GM18870 (cell line): ENCODE data around the gene GPR107.

Source experiments
- ATAC-seq: cut with Tn5 transposase; IDR thresholded peaks from one replicate; pipeline ENCODE4 v1.9.1; 2021; ENCODE audit warnings: moderate library complexity; ENCODE audit not compliant: unreplicated experiment

The GPR107 gene

GRCh38 chr9:130027533-130028365 is 26.0 kb upstream of the GPR107 start:
- ATAC-seq: no peak

DNA sequence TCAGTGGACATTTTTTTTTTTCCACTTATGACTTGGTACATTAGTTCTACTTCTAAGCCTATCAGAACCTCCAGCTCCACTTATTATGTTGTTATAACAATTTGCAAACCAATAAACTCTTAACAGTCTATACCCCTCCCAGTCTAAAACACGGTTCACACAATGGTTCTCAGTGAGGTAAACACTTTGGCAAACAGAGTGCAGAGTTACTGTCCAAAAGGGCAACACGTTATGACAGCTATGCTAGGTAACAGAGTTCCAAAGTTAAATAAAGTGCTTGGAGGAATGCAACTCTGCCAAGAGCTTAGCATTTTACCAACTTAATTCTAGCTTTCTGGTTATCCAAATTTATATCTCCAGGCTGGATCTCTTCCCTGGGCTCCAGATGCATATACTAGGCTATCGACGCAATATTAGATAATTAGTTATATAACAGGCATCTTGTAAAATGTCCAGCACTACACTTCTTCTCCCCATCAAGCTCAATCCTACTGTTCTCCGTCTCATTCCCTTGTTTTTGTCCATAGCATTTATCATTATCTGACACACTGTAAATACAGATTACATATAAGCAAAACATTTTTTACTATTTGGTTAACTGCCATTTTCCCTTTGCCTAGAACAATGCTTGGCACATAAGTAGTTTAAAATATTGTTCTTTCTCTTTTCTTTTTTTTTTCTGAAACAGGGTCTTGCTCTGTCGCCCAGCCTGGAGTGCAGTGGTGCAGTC is 25.0 kb upstream of the GPR107 start:
- ATAC-seq: no peak

DNA sequence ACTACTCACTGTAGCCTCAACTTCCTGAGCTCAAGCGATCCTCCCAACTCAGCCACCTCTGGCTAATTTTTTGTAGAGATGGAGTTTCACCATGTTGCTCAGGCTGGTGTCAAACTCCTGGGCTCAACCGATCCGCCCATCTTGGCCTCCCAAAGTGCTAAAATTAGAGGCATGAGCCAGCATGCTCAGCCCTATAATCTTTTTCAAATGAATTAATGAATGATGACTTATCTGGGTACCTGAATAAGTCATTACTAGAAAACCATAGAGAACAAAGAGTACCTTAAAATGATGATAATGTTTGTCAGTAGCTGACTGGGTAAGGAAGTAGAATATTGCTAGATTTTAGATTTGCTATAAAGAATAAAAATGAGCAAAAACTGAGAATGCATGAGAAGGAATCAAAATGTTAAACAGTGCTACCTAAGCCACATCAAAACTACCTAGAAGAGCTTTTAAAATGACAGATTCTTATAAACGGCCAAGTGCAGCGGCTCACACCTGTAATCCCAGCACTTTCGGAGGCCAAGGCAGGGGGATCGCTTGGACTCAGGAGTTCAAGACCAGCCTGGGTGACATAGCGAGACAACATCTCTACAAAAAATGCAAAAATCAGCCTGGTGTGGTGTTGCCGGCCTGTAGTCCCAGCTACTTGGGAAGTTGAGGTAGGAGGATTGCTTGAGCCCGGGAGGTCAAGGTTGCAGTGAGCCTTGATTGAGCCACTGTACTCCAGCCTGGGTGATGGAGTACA is 24.3 kb upstream of the GPR107 start:
- ATAC-seq: peak; percentile 30

DNA sequence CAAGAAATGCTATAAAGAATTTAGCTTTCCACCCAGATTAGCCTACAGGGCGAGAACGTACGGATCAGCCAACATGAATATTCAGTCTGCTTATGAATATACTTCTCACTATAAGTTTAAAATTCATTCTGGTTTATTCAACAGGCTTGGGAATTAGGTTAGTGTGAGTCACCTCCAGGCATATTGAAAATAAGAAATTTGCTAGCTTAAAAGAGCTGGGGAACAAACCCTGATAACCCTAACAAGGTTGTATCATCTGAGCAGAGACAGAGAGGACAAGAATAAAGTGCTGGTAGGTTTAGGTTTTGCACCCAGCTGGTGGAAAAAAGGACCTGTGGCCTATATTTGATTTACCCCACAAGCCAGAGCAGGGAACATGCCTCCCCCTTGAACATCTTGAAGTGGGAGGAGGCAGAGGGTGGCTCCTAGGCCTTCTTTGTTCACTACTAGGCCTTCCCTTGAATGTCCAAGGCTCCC is 23.0 kb upstream of the GPR107 start:
- no peak for ATAC-seq

- ATAC-seq: no peak
These were observed 19.1 kb upstream of the GPR107 start for GRCh38 chr9:130034570-130034969.

- ATAC-seq: no peak
These were observed 17.6 kb upstream of the GPR107 start for GRCh38 chr9:130036099-130036498.

DNA sequence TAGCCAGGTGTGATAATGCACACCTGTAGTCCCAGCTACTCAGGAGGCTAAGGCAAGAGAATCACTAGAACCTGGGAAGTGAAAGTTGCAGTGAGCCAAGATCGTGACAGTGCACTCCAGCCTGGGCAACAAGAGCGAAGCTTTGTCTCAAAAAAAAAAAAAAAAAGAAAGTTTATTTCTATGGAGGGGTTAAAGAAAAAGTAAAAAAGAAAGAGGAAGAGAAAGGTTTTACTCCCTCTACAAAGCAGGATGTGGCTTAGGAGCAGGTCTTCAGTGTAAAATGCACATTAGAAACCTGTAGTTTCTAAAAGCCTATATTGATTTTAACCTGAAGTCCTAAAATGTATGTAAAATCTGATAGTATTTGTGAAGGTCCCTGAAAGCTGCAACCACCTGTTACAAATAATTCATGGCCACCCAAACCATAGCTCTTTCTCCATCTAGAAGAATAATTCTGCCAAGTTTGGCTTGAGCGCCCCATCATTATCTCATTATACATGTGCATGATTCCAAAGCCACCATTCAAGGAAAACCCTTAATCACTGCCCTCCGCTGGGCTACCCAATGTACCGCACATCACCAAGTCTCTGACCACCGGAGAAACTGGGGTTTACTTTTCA is 14.1 kb upstream of the GPR107 start:
- ATAC-seq: no peak

GRCh38 chr9:130040984-130041647 is 12.6 kb upstream of the GPR107 start:
- no peak for ATAC-seq

DNA sequence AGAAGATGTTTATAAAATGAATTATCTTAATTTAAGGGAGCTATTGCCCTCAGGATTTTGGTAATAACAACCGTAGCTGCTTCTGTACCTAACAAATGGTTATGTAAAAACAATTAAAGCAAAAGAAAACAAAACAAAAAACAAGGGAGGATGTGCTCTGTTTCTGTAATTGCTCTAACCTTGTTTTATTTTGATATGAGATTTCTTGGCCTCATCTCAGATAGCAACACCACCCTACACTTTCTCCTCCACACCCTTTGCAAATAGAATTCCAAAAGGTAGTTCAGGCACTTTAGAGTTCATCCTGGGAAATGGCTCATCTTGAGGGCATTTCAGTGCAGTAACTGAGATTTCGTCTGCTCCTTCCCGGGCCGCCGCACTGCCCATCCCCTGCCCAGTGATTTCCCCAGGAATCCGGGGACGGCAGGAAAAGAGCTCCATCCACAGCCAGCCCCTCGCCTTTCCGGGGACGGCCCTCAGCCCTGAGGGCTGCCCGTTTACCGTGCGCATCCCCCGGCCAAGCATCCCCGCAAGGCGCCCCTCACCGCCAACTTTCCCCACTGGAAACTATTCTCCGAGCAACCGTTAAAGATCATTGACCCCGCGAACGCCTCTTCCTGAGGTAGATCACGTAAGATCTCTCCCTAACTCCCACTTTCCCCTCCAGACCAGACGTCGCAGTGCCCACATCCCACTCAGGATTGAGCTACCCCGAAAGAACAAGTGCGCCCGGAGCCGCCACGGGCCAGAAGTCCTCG is 11.9 kb upstream of the GPR107 start:
- no peak for ATAC-seq

DNA sequence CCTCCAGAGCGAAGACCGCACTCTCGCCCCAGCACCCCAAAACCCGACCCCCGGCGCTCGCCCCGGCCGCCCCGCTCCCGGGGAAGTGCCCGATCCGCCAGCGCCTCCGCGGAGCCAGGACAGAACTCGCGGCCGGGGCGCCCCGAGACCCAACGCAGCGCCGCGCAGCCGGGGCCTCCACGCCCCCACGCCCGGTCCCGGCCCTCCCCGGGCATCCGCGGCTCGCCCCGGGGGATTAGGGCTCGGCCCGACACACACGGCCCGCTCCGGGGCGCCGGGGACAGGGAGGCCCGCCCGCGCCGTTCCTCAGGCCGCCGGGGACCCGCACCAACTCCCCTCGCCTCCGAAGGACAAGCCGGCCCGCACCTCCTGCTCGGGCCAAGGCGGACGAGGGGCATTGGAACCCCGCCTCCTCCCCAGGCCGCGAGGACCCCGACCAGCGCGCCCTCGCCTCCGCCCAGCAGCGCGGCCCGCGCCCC is 11.3 kb upstream of the GPR107 start:
- ATAC-seq: no peak

DNA sequence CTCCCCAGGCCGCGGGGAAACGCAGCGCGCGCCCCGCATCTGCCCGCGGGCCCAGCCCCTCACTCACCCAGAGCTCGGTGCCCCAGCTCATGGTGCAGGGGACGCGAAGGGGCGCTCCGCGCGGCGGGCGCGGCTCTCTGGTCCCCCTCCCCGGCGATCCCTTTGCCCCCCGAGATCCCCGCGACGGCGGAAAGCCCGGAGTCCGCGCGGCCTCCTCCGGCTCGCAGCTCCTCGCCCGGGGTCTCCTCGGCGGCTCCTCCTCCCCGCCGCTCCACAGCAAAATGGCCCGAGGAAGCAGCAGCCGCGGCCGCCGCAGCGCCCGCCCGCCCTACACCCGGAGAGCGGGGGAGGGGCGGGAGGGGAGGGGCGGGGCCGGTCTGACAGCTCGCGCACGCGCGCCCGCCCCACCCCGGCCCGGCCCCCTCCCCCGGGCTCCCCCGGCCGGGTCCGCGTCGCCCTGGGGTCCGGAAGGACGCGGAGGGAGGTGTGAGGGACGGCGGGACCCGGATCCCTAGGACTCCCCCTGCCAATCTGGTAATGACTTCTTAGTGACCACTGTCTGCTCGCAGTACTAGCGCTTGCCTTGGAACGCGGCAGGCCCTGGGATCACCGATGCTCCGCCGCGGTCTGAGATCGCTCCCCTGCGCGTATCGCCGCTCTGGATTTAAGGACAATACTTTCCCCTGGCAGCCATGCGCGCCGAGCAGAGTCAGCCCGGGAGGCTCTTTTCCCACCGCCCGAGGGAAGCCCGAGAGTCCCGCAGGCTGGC is 10.6 kb upstream of the GPR107 start, which contains the start of gene FNBP1:
Gene FNBP1 (minus strand): TSS at position 305 of the 769 bp plus-strand sequence. CDS start 214 bp downstream, at position 91.
- ATAC-seq: no peak

DNA sequence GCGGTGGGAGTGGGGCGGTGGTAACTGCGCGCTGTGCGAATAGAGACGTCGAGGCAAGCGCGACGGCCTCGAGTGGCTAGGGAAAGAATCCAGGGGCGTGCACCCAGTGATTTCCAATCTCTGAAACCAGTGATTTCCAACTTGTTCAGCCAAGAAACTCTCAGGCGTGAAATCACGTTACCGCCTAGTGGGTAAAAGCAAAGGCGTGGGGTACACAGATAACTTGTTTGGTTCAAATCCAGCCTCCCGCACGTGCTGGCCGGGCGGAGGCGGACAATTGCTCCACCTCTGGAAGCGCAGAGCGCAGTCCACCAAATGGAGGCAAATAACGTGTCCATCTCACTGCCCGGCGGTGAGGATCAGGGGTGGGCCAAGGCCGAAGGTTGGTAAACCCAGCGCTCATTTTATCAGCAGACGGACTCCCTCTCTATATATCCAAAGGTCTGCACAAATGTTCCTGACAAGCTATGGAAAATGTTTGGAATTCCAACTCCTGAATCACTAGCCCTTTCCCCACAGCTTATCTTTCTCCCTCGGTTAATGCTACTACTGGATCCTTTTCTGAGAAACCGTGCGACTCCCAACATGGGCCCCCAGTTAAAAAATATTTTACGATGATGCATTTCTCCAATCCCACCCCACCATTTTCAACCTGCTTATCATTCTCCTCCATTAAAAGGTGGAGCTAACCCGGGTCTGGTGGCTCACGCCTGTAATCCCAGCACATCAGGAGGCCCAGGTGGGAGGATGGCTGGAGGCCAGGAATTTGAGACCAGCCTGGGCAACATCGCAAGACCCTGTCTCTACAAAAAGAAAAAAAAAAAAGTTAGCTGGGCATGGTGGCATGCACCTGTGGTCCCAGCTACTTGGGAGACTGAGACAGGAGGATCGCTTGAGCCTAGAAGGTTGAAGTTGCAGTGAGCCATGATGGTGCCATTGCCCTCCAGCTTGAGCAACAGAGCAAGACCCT is 9.8 kb upstream of the GPR107 start:
- ATAC-seq: no peak

- ATAC-seq: no peak
These were observed 7.8 kb upstream of the GPR107 start for GRCh38 chr9:130045725-130046450.

DNA sequence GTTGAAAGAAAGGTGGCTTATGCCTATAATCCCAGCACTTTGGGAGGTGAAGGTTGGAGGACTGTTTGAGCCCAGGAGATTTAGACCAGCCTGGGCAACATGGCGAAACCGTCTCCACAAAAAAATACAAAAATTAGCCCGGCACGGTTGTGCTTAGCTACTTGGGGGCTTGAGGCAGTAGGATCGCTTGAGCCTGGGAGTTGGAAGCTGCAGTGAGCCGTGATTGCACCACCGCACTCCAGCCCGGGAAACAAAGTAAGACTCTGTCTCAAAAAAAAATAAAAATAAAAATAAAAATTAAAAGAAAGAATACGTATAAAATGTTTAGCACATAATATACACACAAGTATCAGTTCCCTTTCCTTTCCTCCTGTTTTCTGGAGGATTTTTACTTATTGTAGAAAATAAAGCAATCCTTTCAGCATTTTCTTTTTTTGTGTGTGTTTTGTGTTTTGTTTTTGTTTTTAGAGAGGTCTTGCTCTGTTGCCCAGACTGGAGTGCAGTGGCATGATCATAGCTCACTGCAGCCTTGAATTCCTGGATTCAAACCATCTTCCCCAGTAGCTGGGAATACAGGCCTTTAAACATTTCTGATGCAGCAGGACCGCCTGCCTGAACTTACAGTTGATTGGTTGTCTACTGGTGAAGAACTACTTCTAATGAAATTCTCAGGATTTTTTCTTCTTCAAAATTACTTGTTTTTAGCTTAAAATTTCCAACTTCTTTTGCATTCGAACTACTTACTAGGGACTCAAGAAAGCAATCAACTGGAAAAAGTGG is 4.1 kb upstream of the GPR107 start:
- ATAC-seq: no peak

DNA sequence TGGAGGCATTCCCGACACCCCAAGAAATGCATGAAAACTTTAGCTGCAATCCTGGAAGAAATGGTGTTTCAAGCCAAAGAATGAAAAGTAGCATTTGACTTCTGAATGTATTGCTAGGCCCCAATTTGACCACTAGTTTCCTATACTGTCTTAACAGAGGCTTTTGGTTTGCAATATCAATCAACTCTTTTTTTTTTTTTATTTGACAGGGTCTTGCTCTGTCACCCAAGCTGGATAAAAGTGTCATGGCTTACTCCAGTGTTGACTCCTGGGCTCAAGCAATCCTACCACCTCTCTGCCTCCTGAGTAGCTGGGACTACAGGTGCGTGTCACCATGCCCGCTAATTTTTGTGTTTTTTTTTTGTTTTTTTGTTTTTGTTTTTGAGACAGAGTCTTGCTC is 3.2 kb upstream of the GPR107 start:
- no peak for ATAC-seq

DNA sequence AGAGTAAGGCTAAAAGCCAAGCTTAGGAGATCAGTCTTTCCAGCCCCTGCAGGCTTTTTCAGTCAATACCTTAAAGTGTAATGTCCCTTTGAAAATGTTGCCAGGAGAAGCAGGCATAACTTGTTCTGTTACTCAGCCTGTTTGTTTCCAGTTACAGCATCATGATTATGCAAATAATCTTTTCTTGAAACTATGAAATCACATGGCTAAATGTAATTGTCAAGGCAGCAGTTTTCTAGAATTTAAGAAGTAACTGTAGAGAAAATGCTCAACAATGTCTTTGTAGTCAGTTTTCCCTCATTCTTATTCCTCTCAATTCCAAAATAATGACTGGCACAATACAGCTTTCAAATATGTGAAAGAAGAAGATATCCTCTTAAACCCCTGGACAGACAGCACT is 1.9 kb upstream of the GPR107 start:
- no peak for ATAC-seq
